GM21381 (cell line): ENCODE results near the gene TAAR6.
"Not testable (repeated sequence)": the region's sequence is repeated elsewhere in the genome, so short reads cannot be mapped to it uniquely, and the experiment has no call there.

ENCODE experiments used
- ATAC-seq: cut with Tn5 transposase; IDR thresholded peaks from one replicate; pipeline ENCODE4 v1.9.1; 2021; ENCODE audit warnings: mild to moderate bottlenecking, moderate library complexity; ENCODE audit not compliant: unreplicated experiment

Gene TAAR6, protein sequence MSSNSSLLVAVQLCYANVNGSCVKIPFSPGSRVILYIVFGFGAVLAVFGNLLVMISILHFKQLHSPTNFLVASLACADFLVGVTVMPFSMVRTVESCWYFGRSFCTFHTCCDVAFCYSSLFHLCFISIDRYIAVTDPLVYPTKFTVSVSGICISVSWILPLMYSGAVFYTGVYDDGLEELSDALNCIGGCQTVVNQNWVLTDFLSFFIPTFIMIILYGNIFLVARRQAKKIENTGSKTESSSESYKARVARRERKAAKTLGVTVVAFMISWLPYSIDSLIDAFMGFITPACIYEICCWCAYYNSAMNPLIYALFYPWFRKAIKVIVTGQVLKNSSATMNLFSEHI

GRCh38 chr6:132570221-132570777, at the start of gene TAAR6:
Gene TAAR6, plus strand, starts transcription at chr6:132570322. Its CDS starts 0 bp downstream, at chr6:132570322.
- ATAC-seq, result no peak

GRCh38 chr6:132520953-132521352, 49.2 kb upstream of the TAAR6 start:
- ATAC-seq, result no peak

- ATAC-seq, result no peak
These were observed 45.5 kb upstream of the TAAR6 start for GRCh38 chr6:132524646-132525045.

GRCh38 chr6:132525866-132526265, 44.3 kb upstream of the TAAR6 start:
- ATAC-seq, result no peak

DNA sequence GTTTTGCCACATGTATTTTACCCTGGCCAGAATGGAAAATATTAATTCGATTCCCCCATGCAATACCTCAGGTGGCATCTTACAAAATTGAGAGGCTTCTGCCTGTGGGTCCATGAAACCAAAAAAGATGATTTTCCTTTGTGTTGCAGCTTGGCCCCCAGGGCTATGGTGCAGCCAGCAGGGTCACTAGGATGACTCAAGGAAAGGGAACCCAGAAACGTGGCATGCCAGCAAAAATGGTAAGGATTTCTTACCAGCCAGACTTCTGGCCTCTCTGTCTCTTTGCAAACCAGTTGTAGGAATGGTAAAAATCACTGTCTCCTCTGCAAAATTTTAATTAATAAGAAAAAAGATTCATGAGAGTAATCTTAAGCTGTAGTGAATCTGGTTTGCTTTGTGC, 43.7 kb upstream of the TAAR6 start:
- no peak for ATAC-seq

DNA sequence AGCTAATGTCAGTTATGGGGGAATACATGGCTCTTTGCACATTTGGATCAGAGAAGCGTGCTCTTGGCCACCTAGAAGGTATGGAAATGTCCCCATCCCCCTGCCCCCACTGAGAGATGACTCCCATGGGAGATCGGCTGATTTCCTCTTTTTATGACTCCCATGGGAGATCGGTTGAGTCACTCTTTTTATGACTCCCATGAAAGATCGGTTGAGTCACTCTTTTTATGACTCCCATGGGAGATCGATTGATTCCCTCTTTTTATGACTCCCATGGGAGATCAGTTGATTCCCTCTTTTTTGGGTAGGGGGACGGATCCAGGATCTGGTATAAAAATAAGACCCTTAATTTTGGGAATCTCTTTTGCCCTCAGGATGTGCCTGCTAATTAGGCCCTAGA, 42.3 kb upstream of the TAAR6 start:
- no peak for ATAC-seq

GRCh38 chr6:132530293-132530974, 39.7 kb upstream of the TAAR6 start:
- peak; percentile 83 for ATAC-seq

- ATAC-seq, result not testable (repeated sequence)
These were observed 35.6 kb upstream of the TAAR6 start for GRCh38 chr6:132534546-132534945.

DNA sequence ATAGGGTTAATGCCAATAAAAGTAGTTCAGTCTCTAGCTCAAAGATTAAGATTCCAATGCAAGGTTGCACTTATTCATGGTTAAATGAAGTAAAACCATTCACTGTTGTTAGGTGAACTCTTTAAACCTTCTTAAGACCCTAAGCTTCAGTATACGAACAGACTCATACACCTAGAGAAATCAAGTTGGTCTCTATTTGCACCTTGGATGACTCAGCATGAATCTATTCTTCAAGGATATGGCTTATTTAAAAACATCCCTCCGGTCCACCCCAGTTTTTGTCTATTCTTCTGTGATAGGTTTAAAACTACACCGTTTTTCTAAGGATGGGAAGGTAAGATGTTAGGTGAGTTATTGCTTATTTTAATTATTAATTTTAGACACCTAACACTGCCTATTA, 33.0 kb upstream of the TAAR6 start:
- no peak for ATAC-seq

DNA sequence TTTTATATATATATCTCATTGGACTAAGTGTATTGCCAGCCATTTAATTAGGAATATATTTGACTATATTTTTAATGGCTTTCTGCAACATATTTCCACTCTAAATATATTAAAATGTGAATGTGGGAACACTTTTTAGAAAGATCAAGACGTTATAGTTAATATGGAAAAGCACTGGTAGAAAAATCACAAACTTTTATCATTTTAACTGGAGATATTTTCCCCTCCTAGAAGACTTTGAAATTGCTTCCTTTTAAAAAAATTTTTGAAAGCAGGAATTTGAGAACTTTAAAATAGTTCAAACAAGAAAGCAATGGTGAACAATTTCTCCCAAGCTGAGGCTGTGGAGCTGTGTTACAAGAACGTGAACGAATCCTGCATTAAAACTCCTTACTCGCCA, 32.1 kb upstream of the TAAR6 start, which contains the start of gene TAAR9:
Gene TAAR9 (plus strand): TSS at position 301 of the 400 bp plus-strand sequence. CDS start 13 bp downstream, at position 314.
- ATAC-seq, result no peak

DNA sequence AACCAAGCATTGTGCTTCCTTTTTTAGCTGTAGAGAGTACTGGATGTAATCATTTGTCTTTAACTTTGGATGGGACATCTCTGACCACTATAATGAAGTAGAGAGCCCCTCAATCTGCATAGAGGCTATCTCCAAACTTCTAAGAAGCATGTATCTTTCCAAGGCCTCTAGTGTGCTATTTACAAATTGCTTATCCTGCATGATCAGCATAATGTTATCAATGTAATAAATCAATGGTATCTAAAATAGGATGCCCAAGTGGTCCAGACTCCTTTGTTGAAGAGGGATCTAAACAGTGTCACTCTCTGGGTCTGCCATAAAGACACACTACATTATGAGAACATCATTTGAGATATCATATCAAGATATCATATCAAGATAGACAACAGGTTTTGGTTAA, 25.3 kb upstream of the TAAR6 start:
- ATAC-seq, result no peak

DNA sequence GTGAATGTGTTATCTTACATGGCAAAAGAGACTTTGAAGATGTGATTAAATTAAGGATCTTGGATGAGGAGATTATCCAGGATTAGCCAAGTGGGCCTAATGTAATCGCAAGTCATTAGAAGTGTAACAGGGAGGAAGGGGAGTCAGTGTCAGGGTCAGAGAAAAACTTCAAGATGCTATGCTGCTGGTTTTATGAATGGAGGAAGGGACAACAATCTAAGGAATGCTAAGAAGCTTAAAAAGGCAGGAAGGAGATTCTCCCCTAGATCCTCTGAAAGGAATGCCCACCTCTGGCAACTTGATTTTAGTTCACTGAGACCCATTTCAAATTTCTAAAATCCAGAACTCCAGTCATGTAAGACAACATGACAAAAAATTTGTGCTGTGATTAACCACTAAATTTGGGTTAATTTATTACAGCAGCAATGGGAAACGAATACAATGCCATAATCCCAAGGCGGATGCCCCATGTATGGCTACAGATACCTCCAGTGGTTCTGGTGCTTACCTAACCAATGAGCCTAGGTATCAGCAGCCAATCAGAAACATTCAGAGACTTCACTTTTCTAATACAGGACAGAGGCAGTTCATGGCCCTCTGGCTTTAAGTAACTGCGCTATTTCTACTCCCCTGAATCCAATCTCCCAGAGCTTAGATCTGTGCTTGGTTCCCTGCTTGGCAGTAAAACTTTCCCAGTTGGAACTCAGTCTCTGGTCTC, 21.2 kb upstream of the TAAR6 start:
- no peak for ATAC-seq

DNA sequence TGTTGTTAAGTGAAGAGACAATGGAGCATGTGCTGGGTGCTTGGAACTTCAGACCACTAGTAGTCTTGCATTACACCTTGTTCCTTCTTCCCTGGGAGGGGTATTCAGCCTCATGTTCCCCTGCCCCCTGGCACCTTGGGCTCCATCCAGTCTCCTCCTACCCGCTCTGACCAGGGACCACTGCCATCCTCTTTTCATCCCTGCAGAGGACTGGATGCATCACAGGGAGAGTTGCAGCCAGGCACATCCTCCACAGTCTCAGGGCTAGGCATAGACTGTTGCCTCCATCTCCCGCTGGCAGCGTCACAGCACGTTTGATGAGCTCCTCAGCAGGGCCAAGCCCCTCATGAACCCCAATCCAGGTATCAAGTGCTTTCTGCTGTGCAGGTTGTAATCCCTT, 18.9 kb upstream of the TAAR6 start:
- no peak for ATAC-seq

GRCh38 chr6:132552372-132552771, 17.8 kb upstream of the TAAR6 start, which contains the start of gene TAAR8:
Gene TAAR8, plus strand, starts transcription at chr6:132552672. Its CDS starts 21 bp downstream, at chr6:132552693.
- no peak for ATAC-seq

- not testable (repeated sequence) for ATAC-seq
These were observed 10.0 kb upstream of the TAAR6 start for GRCh38 chr6:132560087-132560486.

GRCh38 chr6:132566404-132566803, 3.7 kb upstream of the TAAR6 start:
- no peak for ATAC-seq

DNA sequence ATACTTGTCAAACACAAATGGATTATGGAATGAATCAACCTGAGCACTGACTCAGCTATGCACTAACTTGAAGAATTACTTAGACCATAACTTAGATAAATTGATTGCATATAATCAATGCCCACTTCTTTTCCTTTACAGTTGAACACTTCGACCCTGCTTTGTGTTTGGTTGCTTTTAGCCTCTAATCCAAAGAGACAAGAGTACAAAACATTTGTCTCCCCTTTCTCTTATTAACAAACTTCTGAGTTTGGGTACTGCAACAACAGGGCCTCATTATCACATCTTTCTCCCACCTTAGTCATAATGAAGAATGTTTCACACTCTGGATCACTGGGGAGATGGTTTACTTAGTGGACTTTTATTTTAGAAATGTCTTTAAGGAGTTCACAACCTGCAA, 2.6 kb upstream of the TAAR6 start:
- no peak for ATAC-seq

DNA sequence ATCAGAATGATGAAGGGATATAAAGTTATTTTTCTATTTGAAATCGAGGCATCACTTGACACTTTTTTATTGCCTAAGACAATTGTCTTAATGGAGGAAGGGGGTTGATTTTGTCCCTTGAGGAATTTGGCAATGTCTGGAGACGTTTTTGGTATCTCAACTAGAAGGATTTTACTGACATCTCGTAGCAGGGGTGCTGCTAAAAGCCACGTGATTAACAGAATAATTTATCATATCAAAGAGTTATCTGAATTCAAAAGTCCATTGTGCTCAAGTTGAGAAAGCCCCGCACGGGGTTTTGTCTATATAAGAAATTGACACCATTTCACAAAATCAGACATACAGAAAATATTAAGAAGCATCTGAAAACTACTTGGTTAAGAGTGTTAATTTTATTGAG, 1.5 kb upstream of the TAAR6 start:
- ATAC-seq, result no peak

- ATAC-seq, result no peak
These were observed 952 bp upstream of the TAAR6 start for GRCh38 chr6:132569170-132569569.

DNA sequence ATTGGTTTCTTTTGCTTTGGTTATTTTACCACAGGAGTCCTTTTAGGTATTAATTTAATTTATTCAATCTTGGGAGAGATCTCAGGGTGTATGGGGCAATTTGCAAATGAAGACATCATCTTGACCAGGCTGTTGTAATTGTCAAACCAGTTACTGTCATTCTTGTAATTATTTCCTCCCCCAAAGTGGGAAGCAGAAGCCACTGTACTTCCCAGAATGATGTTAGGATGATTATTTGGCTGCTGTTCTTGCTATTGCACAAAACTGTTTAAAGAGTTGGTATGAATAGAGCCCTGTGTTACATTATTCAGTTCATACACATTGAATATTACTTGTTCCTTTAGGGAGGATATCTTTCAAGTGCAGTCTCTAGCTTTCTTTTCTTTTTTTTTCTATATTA, 1.7 kb downstream of the TAAR6 start:
- ATAC-seq, result no peak

GRCh38 chr6:132584698-132585097, 14.6 kb downstream of the TAAR6 start:
- no peak for ATAC-seq
